D721Med (cell line): ENCODE data around the gene HFM1.
"Not testable (repeated sequence)": the region's sequence is repeated elsewhere in the genome, so short reads cannot be mapped to it uniquely, and the experiment has no call there.

Experiments
- DNase-seq: peaks from one replicate; pipeline ENCODE4 v3.0.0; 2011; ENCODE audit warnings: low spot score; ENCODE audit not compliant: insufficient read length
- FAIRE-seq: peaks from 2 replicates; lab custom pipeline; 2011; peaks lifted over from hg19 to GRCh38; lab: Jason Lieb, UNC
- CTCF ChIP-seq: IDR thresholded peaks from 2 replicates; pipeline ENCODE4 v1.5.1; 2012; ENCODE audit warnings: mild to moderate bottlenecking, control low read depth; ENCODE audit not compliant: insufficient read depth; ENCODE audit errors: missing control alignments

Gene HFM1

GRCh38 chr1:91311672-91312071, 93.0 kb downstream of the HFM1 start:
- DNase-seq (no peak), FAIRE-seq (no peak)
- TF ChIP-seq CTCF = no peak

GRCh38 chr1:91308544-91308943, 96.1 kb downstream of the HFM1 start:
- FAIRE-seq = no peak

GRCh38 chr1:91307784-91308409, 96.7 kb downstream of the HFM1 start:
- TF ChIP-seq CTCF = no peak
- no peak for FAIRE-seq

More at GRCh38 chr1:91308544-91308943, 96.1 kb downstream of the HFM1 start:
- no peak for DNase-seq
- no peak for TF ChIP-seq CTCF

GRCh38 chr1:91303165-91303564, 101.5 kb downstream of the HFM1 start:
- FAIRE-seq (no peak), DNase-seq (no peak)
- no peak for TF ChIP-seq CTCF

More at GRCh38 chr1:91307784-91308409, 96.7 kb downstream of the HFM1 start:
- no peak for DNase-seq

- not testable (repeated sequence) for FAIRE-seq, DNase-seq
Observed at GRCh38 chr1:91288843-91289553, 115.6 kb downstream of the HFM1 start.

GRCh38 chr1:91286962-91287317, 117.7 kb downstream of the HFM1 start:
- DNase-seq, FAIRE-seq: not testable (repeated sequence)

GRCh38 chr1:91286259-91286961, 118.2 kb downstream of the HFM1 start:
- not testable (repeated sequence) for FAIRE-seq, DNase-seq

- TF ChIP-seq CTCF = no peak
- DNase-seq = no peak
- no peak for FAIRE-seq
Observed at GRCh38 chr1:91283421-91283726, 121.3 kb downstream of the HFM1 start.
